ENCODE data around the gene COL13A1. TPM values are rescaled to one million over a fixed set of nuclear protein-coding genes. Genes with fewer than 3 reads are reported as not detected.

COL13A1 gene
- total and polyA plus RNA-seq, 10 donors: 4.1 to 16.1 (median 9.5) TPM

- no peak for DNase-seq
- Histone ChIP-seq H3K4me3 (no peak overlapping the region), H3K4me1 (no peaks in the 10 kb centered on the region), H3K9me3 (no peaks in the 10 kb centered on the region), H3K27me3 (replicated peaks in 1 of 7) (peaks cover 0 to 12% (median 0%) of the 10 kb centered on the region in 7 donors), H3K36me3 (no peaks in the 10 kb centered on the region), H3K27ac (no peak overlapping the region)
- intact Hi-C loops (cut with DNase I; ENCODE audit: low total_unique reads): no loop called here
- 81 to 95% (median 88%) methylated on average over 3 of the region's 3 CpGs for WGBS, 5 donors
- no peak for TF ChIP-seq POLR2AphosphoS5 (IDR thresholded peaks at IDR 0.05)
- no peak for TF ChIP-seq POLR2A (IDR thresholded peaks at IDR 0.05)
- no peak for TF ChIP-seq CTCF (IDR thresholded peaks at IDR 0.05 in 8 of 11, conservative IDR thresholded peaks at IDR 0.05 in 3 of 11)
Measured at GRCh38 chr10:69969977-69970376, 168.3 kb downstream of the COL13A1 start.

GRCh38 chr10:69972981-69973397 is 171.3 kb downstream of the COL13A1 start:
- no peak for DNase-seq
- TF ChIP-seq POLR2AphosphoS5 (IDR thresholded peaks at IDR 0.05) (no peak), CTCF (IDR thresholded peaks at IDR 0.05 in 8 of 11, conservative IDR thresholded peaks at IDR 0.05 in 3 of 11) (no peak), POLR2A (IDR thresholded peaks at IDR 0.05) (no peak)
- Histone ChIP-seq H3K4me3 (no peak overlapping the region), H3K36me3 (no peaks in the 10 kb centered on the region), H3K27me3 (replicated peaks in 1 of 7) (peaks cover 0 to 4% (median 0%) of the 10 kb centered on the region in 7 donors), H3K9me3 (peaks cover 0 to 15% (median 6%) of the 10 kb centered on the region in 8 donors), H3K27ac (no peak overlapping the region), H3K4me1 (peaks cover 0 to 3% (median 0%) of the 10 kb centered on the region in 6 donors)
- intact Hi-C loops (cut with DNase I; ENCODE audit: low total_unique reads): no loop called here
- 78 to 96% (median 86%) methylated on average over 3 of the region's 3 CpGs for WGBS, 5 donors

- no peaks in the 10 kb centered on the region for H3K36me3 ChIP-seq
- peaks cover 0 to 10% (median 0%) of the 10 kb centered on the region in 7 donors for H3K27me3 ChIP-seq (replicated peaks in 1 of 7)
- intact Hi-C loops (cut with DNase I; ENCODE audit: low total_unique reads): no loop called here
- no peak for TF ChIP-seq POLR2A (IDR thresholded peaks at IDR 0.05)
- TF ChIP-seq CTCF (IDR thresholded peaks at IDR 0.05 in 8 of 11, conservative IDR thresholded peaks at IDR 0.05 in 3 of 11): no peak
- TF ChIP-seq POLR2AphosphoS5 (IDR thresholded peaks at IDR 0.05): no peak
- H3K27ac ChIP-seq: no peak overlapping the region
- peaks cover 0 to 22% (median 10%) of the 10 kb centered on the region in 8 donors for H3K9me3 ChIP-seq
- peaks cover 0 to 3% (median 0%) of the 10 kb centered on the region in 6 donors for H3K4me1 ChIP-seq
- no peak overlapping the region for H3K4me3 ChIP-seq
- DNase-seq: no peak
Measured at GRCh38 chr10:69973678-69974077, 172.0 kb downstream of the COL13A1 start.

GRCh38 chr10:69974551-69975155 is 172.9 kb downstream of the COL13A1 start:
- WGBS, 5 donors: 47 to 72% (median 62%) methylated on average over 2 of the region's 2 CpGs
- H3K4me1 ChIP-seq: peaks cover 0 to 3% (median 0%) of the 10 kb centered on the region in 6 donors
- intact Hi-C loops (cut with DNase I; ENCODE audit: low total_unique reads): no loop called here

More at GRCh38 chr10:69974551-69975155, 172.9 kb downstream of the COL13A1 start:
- peaks cover 0 to 17% (median 0%) of the 10 kb centered on the region in 7 donors for H3K27me3 ChIP-seq (replicated peaks in 1 of 7)
- peaks cover 0 to 31% (median 18%) of the 10 kb centered on the region in 8 donors for H3K9me3 ChIP-seq
- no peak overlapping the region for H3K4me3 ChIP-seq
- DNase-seq: no peak
- no peaks in the 10 kb centered on the region for H3K36me3 ChIP-seq
- TF ChIP-seq CTCF (IDR thresholded peaks at IDR 0.05 in 8 of 11, conservative IDR thresholded peaks at IDR 0.05 in 3 of 11) (no peak), POLR2A (IDR thresholded peaks at IDR 0.05) (no peak), POLR2AphosphoS5 (IDR thresholded peaks at IDR 0.05) (no peak)
- H3K27ac ChIP-seq: no peak overlapping the region
